Activated naive CD8-positive, alpha-beta T cell treated with anti-CD3 and anti-CD28 coated beads, Interleukin-2, amount 10 ng/mL, durations not matched to agents 7 days and 5 days (primary cell): ENCODE data around the gene CDADC1. TPM values are rescaled to one million over a fixed set of nuclear protein-coding genes. Genes with fewer than 3 reads are reported as not detected.

Source experiments
- ATAC-seq: fragments of 150-1000 bp; cut with Tn5 transposase; one replicate; pipeline ENCODE4 v1.10.0; 2021; ENCODE audit warnings: low read depth, moderate library complexity
- POLR2A ChIA-PET: fragments of 350-600 bp; sonication (Branson Sonifier 250); formaldehyde crosslinking; loops from one replicate; lab custom pipeline; 2021; ENCODE audit warnings: antibody characterized with exemption; lab: Charles Lee
- DNase-seq: peaks from one replicate; pipeline ENCODE4 v3.0.0; 2021
- H3K27ac Mint-ChIP-seq: one replicate; pipeline ENCODE4 v1.8.0; 2022; ENCODE audit warnings: mild to moderate bottlenecking, mixed read lengths
- H3K27me3 Mint-ChIP-seq: one replicate; pipeline ENCODE4 v1.8.0; 2022; ENCODE audit warnings: mild to moderate bottlenecking, moderate library complexity, mixed read lengths
- H3K36me3 Mint-ChIP-seq: one replicate; pipeline ENCODE4 v1.8.0; 2021; ENCODE audit warnings: mild to moderate bottlenecking, mixed read lengths
- H3K4me1 Mint-ChIP-seq: one replicate; pipeline ENCODE4 v1.8.0; 2021; ENCODE audit warnings: mixed read lengths
- H3K4me3 Mint-ChIP-seq: one replicate; pipeline ENCODE4 v1.8.0; 2022; ENCODE audit warnings: mild to moderate bottlenecking, moderate library complexity, mixed read lengths
- H3K9me3 Mint-ChIP-seq: one replicate; pipeline ENCODE4 v1.8.0; 2021; ENCODE audit warnings: mixed read lengths
- total RNA-seq, 2 experiments: library from RNA; stranded (reverse); gene quantifications; one replicate each; pipeline ENCODE4 v1.2.3, GENCODE V29; 2021

CDADC1 gene
- total RNA-seq: 10 to 100 TPM; 14.7 to 17.6 TPM

DNA sequence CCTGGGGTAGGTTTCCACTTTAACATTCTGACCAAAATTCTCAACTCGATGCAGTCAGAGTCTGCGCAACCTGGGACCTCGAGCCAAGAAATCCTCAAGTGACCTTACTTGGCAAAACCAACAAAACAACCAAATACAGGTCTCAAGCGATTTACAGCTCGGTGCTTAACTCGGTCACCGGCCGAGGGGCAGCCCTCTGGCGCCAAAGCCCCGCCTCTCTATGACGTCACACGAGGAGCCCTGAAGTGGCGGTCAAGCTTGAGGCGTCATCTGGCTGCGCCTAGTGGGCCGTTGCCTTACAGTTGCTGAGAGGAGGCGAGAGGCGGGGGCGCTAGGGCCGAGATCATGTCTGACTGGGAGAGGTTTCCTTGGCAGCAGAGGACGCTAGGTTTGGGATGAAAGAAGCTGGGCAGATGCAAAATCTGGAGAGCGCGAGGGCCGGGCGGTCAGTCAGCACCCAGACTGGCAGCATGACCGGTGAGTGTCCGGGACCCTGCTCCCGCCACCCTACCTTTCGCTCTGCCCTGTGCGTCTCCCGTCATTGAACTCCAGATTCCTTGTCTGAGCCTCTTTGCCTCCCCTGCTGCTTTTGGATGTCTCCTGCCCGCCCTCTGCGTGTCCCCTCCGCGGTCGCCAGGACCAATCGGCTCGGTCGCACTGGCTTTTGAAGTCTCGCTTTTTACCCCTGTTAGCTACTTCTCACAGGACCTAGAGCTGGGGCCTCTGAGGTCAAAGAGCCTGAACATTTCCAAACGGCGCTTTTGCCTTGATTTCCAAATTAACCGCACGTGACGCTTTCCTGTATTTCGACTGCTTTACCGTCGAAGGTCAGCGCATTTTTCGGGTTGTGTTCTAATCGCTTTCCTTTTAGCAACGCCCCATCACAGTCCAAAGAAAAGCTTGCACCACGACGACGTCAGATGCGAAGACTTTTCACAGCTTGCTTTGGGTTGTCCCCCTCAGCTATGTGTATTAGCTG is at the start of gene CDADC1:
Gene CDADC1 (plus strand): TSS at position 283 of the 979 bp plus-strand sequence. CDS start 113 bp downstream, at position 396.
- Mint-ChIP-seq H3K4me1 (peaks cover 16% of the 10 kb centered on the region), H3K9me3 (no peaks in the 10 kb centered on the region), H3K27ac (peak within 1 kb of the TSS; percentile 98), H3K4me3 (peak within 1 kb of the TSS; percentile 97), H3K36me3 (peaks cover 8% of the 10 kb centered on the region), H3K27me3 (peaks cover 7% of the 10 kb centered on the region)
- DNase-seq (peak; percentile 92), ATAC-seq (peak; percentile 92)
- POLR2A ChIA-PET: interaction anchor here (0.5 to 2.8 kb wide), 11 partner anchors 8 to 248 kb away, joined by 3 to 20 read pairs (median 4); partner anchors contain the start of genes CAB39L, PHF11 and SETDB2

DNA sequence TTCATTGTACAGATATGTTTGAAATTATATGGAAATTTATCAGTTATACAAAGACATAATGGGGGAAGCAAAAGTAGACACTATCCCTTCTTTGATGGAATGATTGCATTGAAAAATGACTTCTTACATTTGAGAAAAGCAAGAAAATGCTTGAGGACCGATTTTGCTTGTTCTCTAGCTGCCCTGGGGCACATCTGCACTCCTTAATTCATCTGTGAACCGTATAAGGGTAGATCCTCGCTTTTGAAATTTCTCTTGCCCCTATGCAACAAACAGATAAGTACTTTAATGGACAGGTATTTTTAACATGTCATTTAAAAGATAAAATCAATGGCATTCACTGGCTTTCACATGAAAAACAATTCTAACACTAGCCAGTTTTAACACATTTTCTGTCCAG is 41.1 kb upstream of the CDADC1 start:
- no peak overlapping the region for H3K27ac Mint-ChIP-seq
- H3K4me3 Mint-ChIP-seq: no peak overlapping the region
- H3K4me1 Mint-ChIP-seq: no peaks in the 10 kb centered on the region
- H3K36me3 Mint-ChIP-seq: peaks cover 22% of the 10 kb centered on the region
- H3K9me3 Mint-ChIP-seq: no peaks in the 10 kb centered on the region
- H3K27me3 Mint-ChIP-seq: no peaks in the 10 kb centered on the region
- POLR2A ChIA-PET: no interaction called here
- no peak for DNase-seq
- no peak for ATAC-seq

DNA sequence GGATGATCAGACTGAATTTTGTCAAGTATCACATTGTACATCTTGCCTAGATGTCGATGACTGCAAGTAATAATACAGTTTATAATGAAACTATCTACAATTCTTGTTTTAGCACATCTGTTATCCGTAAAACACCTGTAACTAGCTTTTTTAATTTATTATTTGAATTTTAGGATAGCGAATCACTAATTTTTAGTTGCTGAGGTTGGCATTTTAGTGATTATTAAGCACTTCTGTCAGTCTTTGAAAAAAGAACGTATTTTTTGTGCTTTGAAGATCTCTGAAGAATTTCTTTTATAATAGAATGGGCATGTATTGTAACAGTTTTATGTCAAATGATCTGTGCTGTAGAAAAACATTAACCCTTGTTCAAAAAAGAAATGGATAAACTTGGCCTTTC is 39.1 kb upstream of the CDADC1 start:
- H3K9me3 Mint-ChIP-seq: no peaks in the 10 kb centered on the region
- POLR2A ChIA-PET: no interaction called here
- peaks cover 23% of the 10 kb centered on the region for H3K36me3 Mint-ChIP-seq
- ATAC-seq (no peak), DNase-seq (no peak)
- H3K4me1 Mint-ChIP-seq: no peaks in the 10 kb centered on the region
- H3K27ac Mint-ChIP-seq: no peak overlapping the region
- H3K4me3 Mint-ChIP-seq: no peak overlapping the region
- no peaks in the 10 kb centered on the region for H3K27me3 Mint-ChIP-seq

DNA sequence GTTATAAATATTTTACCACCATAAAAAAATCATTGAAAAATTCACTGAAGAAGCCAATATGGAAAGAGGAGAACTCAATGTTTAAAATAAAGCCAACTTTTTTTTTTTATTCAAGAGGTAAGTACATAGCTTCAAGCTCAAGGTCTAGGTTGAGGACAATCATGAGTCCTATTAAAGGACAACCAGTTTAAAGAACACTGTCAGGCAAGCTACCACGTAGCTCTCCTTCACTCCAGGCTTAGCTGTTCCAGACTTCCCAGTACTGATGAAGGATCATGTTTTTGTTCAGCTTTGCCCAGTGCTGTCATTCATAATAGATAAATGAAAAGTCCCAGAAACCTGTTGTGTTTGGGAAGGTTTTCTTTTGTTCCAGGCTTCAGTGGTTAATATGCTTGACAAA is 37.6 kb upstream of the CDADC1 start:
- H3K4me3 Mint-ChIP-seq: no peak overlapping the region
- no peaks in the 10 kb centered on the region for H3K9me3 Mint-ChIP-seq
- no peak overlapping the region for H3K27ac Mint-ChIP-seq
- peaks cover 18% of the 10 kb centered on the region for H3K36me3 Mint-ChIP-seq
- POLR2A ChIA-PET: no interaction called here
- no peaks in the 10 kb centered on the region for H3K27me3 Mint-ChIP-seq
- peaks cover 11% of the 10 kb centered on the region for H3K4me1 Mint-ChIP-seq
- no peak for ATAC-seq
- no peak for DNase-seq

DNA sequence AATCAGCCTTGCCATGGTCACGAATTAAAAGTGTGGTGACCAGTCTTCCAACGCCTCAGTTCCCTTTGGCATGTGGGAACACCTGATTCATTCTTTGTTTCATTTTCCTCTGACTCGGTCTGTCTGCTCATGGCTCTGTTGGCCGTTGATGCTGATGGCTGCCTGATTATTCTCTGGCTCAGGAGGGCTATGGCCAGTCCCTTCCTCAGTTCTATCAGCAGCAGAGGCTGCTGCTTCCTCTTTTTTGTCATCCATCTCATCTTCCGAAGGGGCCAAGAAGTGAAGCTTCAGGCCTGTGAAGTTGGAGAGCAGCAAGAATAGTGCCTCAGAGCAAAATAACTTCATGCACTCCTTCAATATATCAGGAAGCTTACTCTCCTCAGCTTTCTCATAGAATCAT is 37.1 kb upstream of the CDADC1 start:
- no peak overlapping the region for H3K27ac Mint-ChIP-seq
- POLR2A ChIA-PET: no interaction called here
- no peaks in the 10 kb centered on the region for H3K9me3 Mint-ChIP-seq
- ATAC-seq: no peak
- H3K4me1 Mint-ChIP-seq: peaks cover 14% of the 10 kb centered on the region
- H3K27me3 Mint-ChIP-seq: no peaks in the 10 kb centered on the region
- no peak for DNase-seq
- H3K4me3 Mint-ChIP-seq: no peak overlapping the region
- H3K36me3 Mint-ChIP-seq: peaks cover 18% of the 10 kb centered on the region

DNA sequence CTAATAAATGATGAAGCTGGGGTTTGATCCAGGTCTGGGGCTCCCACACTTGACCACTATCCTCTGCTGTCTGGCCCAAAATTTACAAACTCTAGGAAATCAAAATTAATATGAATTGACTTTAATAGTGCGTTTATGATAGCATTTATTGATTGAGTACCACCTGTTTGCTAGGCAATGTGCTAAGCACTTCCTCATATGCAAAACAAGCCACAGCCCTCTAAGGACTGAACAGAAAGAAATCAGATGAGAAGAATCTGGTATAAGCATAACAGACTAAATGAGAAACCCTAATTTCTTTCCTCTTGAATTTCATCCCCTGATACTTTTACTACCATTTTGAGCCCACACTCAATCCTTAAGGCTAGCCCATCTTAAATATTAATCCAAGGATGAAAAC is 34.2 kb upstream of the CDADC1 start:
- ATAC-seq (no peak), DNase-seq (no peak)
- Mint-ChIP-seq H3K4me1 (peaks cover 16% of the 10 kb centered on the region), H3K27me3 (peaks cover 15% of the 10 kb centered on the region), H3K4me3 (no peak overlapping the region), H3K36me3 (peaks cover 14% of the 10 kb centered on the region), H3K9me3 (no peaks in the 10 kb centered on the region), H3K27ac (no peak overlapping the region)
- POLR2A ChIA-PET: no interaction called here

DNA sequence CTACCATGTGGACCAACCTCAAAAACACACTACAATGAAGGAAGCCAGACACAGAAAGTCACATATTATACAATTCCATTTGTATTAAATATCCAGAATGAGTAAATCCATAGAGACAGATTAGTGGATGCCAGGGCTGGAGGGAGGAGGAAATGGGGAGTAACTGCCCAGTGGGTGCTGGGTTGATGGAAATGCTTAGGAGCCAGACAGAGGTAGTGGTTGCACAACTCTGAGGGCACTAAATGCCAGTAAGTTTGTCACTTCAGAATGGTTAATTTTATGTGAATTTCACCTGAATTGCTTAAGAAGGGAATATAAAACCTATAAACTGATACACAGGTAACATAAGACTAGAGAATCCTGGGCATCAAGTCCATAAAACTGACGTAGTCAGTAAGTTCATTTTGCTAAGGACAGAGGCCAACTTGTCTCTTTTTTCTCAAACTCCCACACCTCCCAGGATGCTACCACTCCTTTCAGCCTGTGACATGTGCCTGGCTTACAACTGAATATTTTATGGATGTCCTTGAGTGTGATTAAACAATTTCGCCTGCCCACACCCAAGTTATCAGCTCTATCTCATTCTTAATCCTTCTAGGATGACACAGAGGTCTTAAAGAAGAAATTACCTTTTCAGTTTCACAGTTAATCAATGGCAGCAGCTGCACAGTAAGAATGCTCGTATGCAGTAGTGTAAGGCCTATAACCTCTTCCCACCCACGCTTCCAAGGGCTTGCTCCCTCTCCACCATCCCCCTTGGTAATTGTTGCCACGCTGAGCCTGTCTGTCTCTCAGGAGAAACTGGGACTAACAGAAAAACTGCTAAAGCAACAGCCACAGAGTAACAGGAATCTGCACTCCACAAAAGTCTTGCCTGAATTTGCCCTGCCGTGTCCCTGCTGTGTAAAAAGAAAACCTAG is 33.5 kb upstream of the CDADC1 start:
- Mint-ChIP-seq H3K36me3 (peaks cover 14% of the 10 kb centered on the region), H3K4me1 (peaks cover 16% of the 10 kb centered on the region), H3K9me3 (no peaks in the 10 kb centered on the region), H3K27ac (peak overlapping the region; percentile 72), H3K4me3 (no peak overlapping the region), H3K27me3 (peaks cover 22% of the 10 kb centered on the region)
- DNase-seq: no peak
- no peak for ATAC-seq
- POLR2A ChIA-PET: interaction anchor here (1.0 to 1.1 kb wide), 2 partner anchors 67 to 239 kb away, joined by 4 to 5 read pairs; partner anchors contain the start of gene FNDC3A

DNA sequence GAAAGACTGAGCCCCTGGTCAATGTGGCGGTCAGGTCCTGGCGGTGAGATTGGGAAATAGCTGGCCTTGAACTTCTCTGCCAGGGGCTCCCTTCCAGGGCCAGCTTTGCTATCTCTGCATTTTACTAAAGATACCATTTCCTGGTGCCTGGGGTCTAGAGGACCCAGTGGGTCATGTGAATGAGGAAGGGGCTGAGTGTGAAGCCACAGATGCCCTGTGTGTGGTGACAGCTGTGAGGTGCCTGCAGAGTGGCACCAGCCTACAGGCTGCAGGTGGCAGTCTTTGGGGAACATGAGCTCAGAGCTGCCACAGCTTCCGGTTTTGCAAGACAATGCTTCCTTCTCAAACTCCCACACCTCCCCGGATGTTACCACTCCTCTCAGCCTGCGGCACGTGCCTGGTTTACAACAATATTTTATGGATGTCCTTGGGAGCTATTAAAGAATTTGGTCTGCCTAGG is 32.8 kb upstream of the CDADC1 start:
- ATAC-seq (peak; percentile 79), DNase-seq (peak; percentile 47)
- H3K27me3 Mint-ChIP-seq: peaks cover 28% of the 10 kb centered on the region
- POLR2A ChIA-PET: interaction anchor here (1.0 to 1.1 kb wide), 2 partner anchors 66 to 239 kb away, joined by 4 to 5 read pairs; partner anchors contain the start of gene FNDC3A
- H3K36me3 Mint-ChIP-seq: peaks cover 10% of the 10 kb centered on the region
- peaks cover 20% of the 10 kb centered on the region for H3K4me1 Mint-ChIP-seq
- peak overlapping the region; percentile 72 for H3K27ac Mint-ChIP-seq
- no peak overlapping the region for H3K4me3 Mint-ChIP-seq
- no peaks in the 10 kb centered on the region for H3K9me3 Mint-ChIP-seq

DNA sequence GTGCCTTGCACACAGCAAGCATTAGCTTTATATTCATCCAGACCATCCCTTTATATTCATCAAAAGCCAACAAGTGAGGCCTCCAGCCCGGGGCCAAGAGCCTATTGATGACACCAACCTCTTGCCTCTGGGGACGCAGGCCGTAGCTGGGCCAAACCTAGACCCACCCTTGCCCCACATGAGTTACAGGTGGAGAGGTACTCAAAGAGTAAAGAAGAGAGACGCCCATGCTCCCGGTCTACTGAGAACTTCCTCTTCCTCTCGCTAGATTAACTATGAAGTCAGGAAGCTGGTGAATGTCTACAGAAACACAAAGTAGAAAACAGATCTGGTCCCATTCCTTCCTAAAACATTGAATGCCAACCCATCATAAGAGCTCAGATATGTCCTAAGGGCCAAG is 31.4 kb upstream of the CDADC1 start:
- Mint-ChIP-seq H3K27me3 (peaks cover 34% of the 10 kb centered on the region), H3K4me3 (no peak overlapping the region), H3K27ac (no peak overlapping the region), H3K36me3 (peaks cover 4% of the 10 kb centered on the region), H3K4me1 (peaks cover 23% of the 10 kb centered on the region), H3K9me3 (no peaks in the 10 kb centered on the region)
- ATAC-seq (no peak), DNase-seq (no peak)
- POLR2A ChIA-PET: interaction anchor here (0.6 kb wide), 1 partner anchor 220 kb away, joined by 4 read pairs; no protein-coding TSS in a partner anchor

DNA sequence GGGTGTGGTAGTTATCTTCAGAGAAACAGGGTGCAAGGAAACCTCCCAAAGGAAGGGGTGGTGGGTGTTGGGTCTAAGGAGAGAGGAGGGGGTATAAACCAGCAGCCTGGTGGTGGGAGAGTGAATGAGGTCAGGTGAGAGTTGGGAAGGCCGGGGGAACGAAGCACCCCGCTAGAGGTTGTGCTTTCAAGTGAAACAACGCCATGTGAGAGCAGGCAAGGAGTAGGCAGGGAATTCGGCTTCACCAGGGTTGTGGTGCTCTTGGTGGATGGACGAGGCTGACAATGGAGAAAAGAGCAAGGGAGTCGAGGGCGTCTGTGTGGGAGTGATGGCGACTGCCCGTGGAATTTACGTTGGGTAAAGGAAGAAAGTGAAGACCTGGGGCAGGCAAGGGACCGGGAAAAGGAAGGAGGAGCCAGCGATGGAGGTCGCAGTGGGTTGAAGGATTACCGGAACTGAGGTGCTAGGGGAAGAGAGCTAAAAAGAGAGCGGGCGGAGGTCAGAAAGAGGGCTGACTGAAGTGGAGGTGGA is 29.7 kb upstream of the CDADC1 start:
- H3K27me3 Mint-ChIP-seq: peaks cover 51% of the 10 kb centered on the region
- no peaks in the 10 kb centered on the region for H3K36me3 Mint-ChIP-seq
- no peak overlapping the region for H3K4me3 Mint-ChIP-seq
- POLR2A ChIA-PET: no interaction called here
- DNase-seq: no peak
- no peak for ATAC-seq
- H3K9me3 Mint-ChIP-seq: no peaks in the 10 kb centered on the region
- H3K27ac Mint-ChIP-seq: no peak overlapping the region
- H3K4me1 Mint-ChIP-seq: peaks cover 23% of the 10 kb centered on the region

DNA sequence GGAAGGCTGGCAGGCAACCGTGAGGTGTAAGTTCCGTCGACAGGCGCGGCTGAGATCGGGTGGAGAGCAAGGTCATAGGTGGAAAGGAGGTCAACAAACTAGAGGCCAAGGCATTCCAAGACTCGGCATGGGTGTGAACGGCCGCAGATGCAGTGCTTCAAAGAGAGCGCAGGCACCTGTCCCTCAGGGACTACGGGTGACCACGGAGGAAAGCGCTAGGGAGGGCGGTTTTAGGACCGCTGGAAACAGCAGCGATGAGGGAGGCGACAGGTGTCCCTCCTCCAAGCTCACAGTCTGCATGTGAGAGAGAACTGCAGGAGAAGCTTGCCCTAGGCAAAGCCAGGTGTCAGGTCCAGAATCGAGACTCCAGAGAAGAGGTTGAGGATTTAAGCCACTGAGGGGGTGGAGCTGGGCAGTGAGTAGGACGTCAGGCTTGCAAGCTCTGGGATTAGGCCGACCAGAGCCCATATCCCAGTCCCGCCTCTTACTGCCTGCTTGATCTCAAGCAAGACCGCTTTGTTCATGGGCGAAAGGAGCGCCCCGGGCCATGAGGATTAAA is 29.2 kb upstream of the CDADC1 start:
- ATAC-seq: no peak
- Mint-ChIP-seq H3K9me3 (no peaks in the 10 kb centered on the region), H3K36me3 (no peaks in the 10 kb centered on the region), H3K4me3 (no peak overlapping the region), H3K4me1 (peaks cover 23% of the 10 kb centered on the region), H3K27ac (no peak overlapping the region), H3K27me3 (peaks cover 56% of the 10 kb centered on the region)
- POLR2A ChIA-PET: interaction anchor here (1.3 kb wide), 1 partner anchor 242 kb away, joined by 3 read pairs; the partner anchor contains the start of gene FNDC3A
- no peak for DNase-seq

DNA sequence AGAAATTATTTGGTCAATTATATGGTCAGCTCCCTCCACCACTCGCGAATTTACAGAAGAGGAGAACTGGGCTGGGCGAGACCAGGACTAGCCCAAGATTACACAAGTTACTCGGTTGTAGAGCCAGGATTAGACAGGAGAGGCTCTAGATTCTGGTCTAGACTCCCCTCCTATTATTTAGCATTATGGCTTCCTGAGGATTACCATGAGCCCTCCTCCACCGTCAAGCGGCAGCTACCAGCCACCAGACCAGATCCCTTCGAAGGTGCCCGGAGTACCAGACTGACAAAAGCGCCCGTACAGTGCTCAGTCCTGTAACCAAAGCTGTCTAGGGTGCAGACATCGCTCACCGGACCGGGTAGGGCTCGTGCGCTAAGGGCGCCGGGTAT is 28.1 kb upstream of the CDADC1 start:
- DNase-seq: no peak
- no peaks in the 10 kb centered on the region for H3K9me3 Mint-ChIP-seq
- POLR2A ChIA-PET: interaction anchor here (0.8 to 1.3 kb wide), 3 partner anchors 25 to 496 kb away, joined by 3 to 4 read pairs (median 4); partner anchors contain the start of gene FNDC3A

More for the DNA sequence above, 28.1 kb upstream of the CDADC1 start:
- H3K36me3 Mint-ChIP-seq: no peaks in the 10 kb centered on the region
- peaks cover 16% of the 10 kb centered on the region for H3K4me1 Mint-ChIP-seq
- H3K27ac Mint-ChIP-seq: peak overlapping the region; percentile 30
- H3K4me3 Mint-ChIP-seq: peak overlapping the region; percentile 74
- peak; percentile 8 for ATAC-seq
- H3K27me3 Mint-ChIP-seq: peaks cover 65% of the 10 kb centered on the region
